A549 (cell line): ENCODE measurements around the gene SYNCRIP. TPM values are rescaled to one million over a fixed set of nuclear protein-coding genes. Genes with fewer than 3 reads are reported as not detected.

Source experiments
- ATAC-seq, 2 experiments: fragments of 200-7000 bp in 1 of 2; fragments of >200 bp in 1 of 2; cut with Nextera tagmentation in 1 of 2; cut with Tn5 transposase in 1 of 2; 3 replicates each; pipeline versions ENCODE4 v1.8.0 to v1.9.1; 2018 to 2020; ENCODE audit warnings: mild to moderate bottlenecking in 1 of 2, moderate library complexity in 1 of 2
- CTCF ChIA-PET: fragments of 300-600 bp; sonication (Branson Sonifier 250); formaldehyde crosslinking; extraction: SDS; loops from one replicate; lab custom pipeline; 2021; ENCODE audit warnings: antibody characterized with exemption, inconsistent platforms; lab: Yijun Ruan, JAX
- POLR2A ChIA-PET: fragments of 350-600 bp; formaldehyde crosslinking; extraction: SDS; loops from one replicate; lab custom pipeline; 2021; ENCODE audit warnings: antibody characterized with exemption, inconsistent platforms; lab: Yijun Ruan, JAX
- DNase-seq, 2 experiments: peaks; one replicate each; pipeline versions ENCODE4 v3.0.0 to v3.0.0-alpha.2; 2011 to 2016; ENCODE audit warnings: low read depth in 1 of 2, low spot score in 1 of 2
- FAIRE-seq: peaks from 2 replicates; lab custom pipeline; 2011; peaks lifted over from hg19 to GRCh38; lab: Jason Lieb, UNC
- H3K27ac ChIP-seq, 2 experiments: fragments of >200 bp; sonication (Bioruptor Twin); formaldehyde crosslinking; 3 replicates each; pipeline ENCODE4 v1.5.1; 2016 to 2017
- H3K4me1 ChIP-seq: fragments of >200 bp; sonication (Bioruptor Twin); formaldehyde crosslinking; 3 replicates; pipeline ENCODE4 v1.6.1; 2016
- H3K4me2 ChIP-seq: fragments of >200 bp; sonication (Bioruptor Twin); formaldehyde crosslinking; 3 replicates; pipeline ENCODE4 v1.6.1; 2016
- H3K4me3 ChIP-seq: fragments of >200 bp; sonication (Bioruptor Twin); formaldehyde crosslinking; 3 replicates; pipeline ENCODE4 v1.5.1; 2016
- H3K9me3 ChIP-seq: fragments of >200 bp; sonication (Bioruptor Twin); formaldehyde crosslinking; 3 replicates; pipeline ENCODE4 v1.6.1; 2016
- BHLHE40 ChIP-seq: IDR thresholded peaks from 2 replicates; pipeline ENCODE4 v1.6.1; 2012; ENCODE audit warnings: low read depth, low read length, inconsistent platforms
- CBX8 ChIP-seq: fragments of 200-600 bp; sonication (generic); IDR thresholded peaks from 2 replicates; pipeline ENCODE4 v1.6.1; 2016
- EHF ChIP-seq: fragments of 250-450 bp; sonication (Bioruptor Pico); IDR thresholded peaks from 2 replicates; pipeline ENCODE4 v1.5.0; 2020; ENCODE audit warnings: mild to moderate bottlenecking
- FOXS1 ChIP-seq: fragments of 250-450 bp; sonication (Bioruptor Pico); IDR thresholded peaks from 2 replicates; pipeline ENCODE4 v1.5.0; 2020; ENCODE audit warnings: mild to moderate bottlenecking, moderate library complexity
- GATA3 ChIP-seq: IDR thresholded peaks from 2 replicates; pipeline ENCODE4 v1.6.1; 2012; ENCODE audit warnings: borderline replicate concordance
- HEYL ChIP-seq: fragments of 250-450 bp; sonication (Bioruptor Pico); IDR thresholded peaks from 2 replicates; pipeline ENCODE4 v1.8.0; 2021; ENCODE audit warnings: mild to moderate bottlenecking, moderate library complexity
- HOXB13 ChIP-seq: fragments of 250-450 bp; sonication (Bioruptor Pico); IDR thresholded peaks from 2 replicates; pipeline ENCODE4 v1.5.0; 2020; ENCODE audit warnings: low read depth, mild to moderate bottlenecking, moderate library complexity
- MAFK ChIP-seq: fragments of 450-650 bp; IDR thresholded peaks from 2 replicates; pipeline ENCODE4 v1.6.1; 2014; ENCODE audit not compliant: partially characterized antibody
- NR3C1 ChIP-seq: fragments of >200 bp; sonication (Bioruptor Twin); formaldehyde crosslinking; IDR thresholded peaks from 3 replicates; pipeline ENCODE4 v1.6.1; 2017
- POLR2A ChIP-seq: IDR thresholded peaks from 2 replicates; pipeline ENCODE4 v1.6.1; 2012; ENCODE audit warnings: mild to moderate bottlenecking, low read length
- RAD21 ChIP-seq, 2 experiments: fragments of >200 bp in 1 of 2; sonication (Bioruptor Twin) in 1 of 2; formaldehyde crosslinking in 1 of 2; IDR thresholded peaks in 1 of 2; conservative IDR thresholded peaks in 1 of 2; 2 replicates in 1 of 2; 3 replicates in 1 of 2; pipeline ENCODE4 v1.6.1; 2012 to 2018; ENCODE audit warnings: inconsistent platforms in 1 of 2
- RCOR1 ChIP-seq: fragments of 150-350 bp; IDR thresholded peaks from 2 replicates; pipeline ENCODE4 v1.6.1; 2014; ENCODE audit warnings: antibody characterized with exemption, low read length, low read depth
- RFX5 ChIP-seq: fragments of 450-650 bp; IDR thresholded peaks from 2 replicates; pipeline ENCODE4 v1.7.1; 2014; ENCODE audit warnings: antibody characterized with exemption, mild to moderate bottlenecking, moderate library complexity
- RNF2 ChIP-seq: fragments of 200-600 bp; sonication (generic); IDR thresholded peaks from 2 replicates; pipeline ENCODE4 v1.6.1; 2016; ENCODE audit warnings: low read depth, mild to moderate bottlenecking, antibody characterized with exemption, moderate library complexity, borderline replicate concordance
- SMC3 ChIP-seq: fragments of >200 bp; sonication (Bioruptor Twin); formaldehyde crosslinking; IDR thresholded peaks from 3 replicates; pipeline ENCODE4 v1.6.1; 2018; ENCODE audit warnings: inconsistent platforms
- SREBF2 ChIP-seq: fragments of 450-650 bp; IDR thresholded peaks from 2 replicates; pipeline ENCODE4 v1.6.1; 2014; ENCODE audit warnings: mild to moderate bottlenecking, moderate library complexity
- ZC3H11A ChIP-seq: fragments of 450-650 bp; IDR thresholded peaks from 2 replicates; pipeline ENCODE4 v1.6.1; 2014; ENCODE audit warnings: antibody characterized with exemption, mild to moderate bottlenecking
- ZSCAN20 ChIP-seq: fragments of 250-450 bp; sonication (Bioruptor Pico); IDR thresholded peaks from 2 replicates; pipeline ENCODE4 v1.8.0; 2022; ENCODE audit warnings: mild to moderate bottlenecking, moderate library complexity
- WGBS: methylation state at CpG from one replicate; pipeline ENCODE4 v1.1.6; 2017; ENCODE audit errors: missing lambda C conversion rate; 5-methylcytosine and 5-hydroxymethylcytosine counted together
- polyA plus RNA-seq, 4 experiments: library from polyadenylated mRNA; depleted of rRNA in 3 of 4; stranded (reverse); fragments of >200 nt; fragmentation: RNase III in 1 of 4; extraction: RNeasy Plus Mini Kit Qiagen cat#74134 plus additional on column Dnase treatment in 1 of 4; gene quantifications; 2 replicates in 3 of 4; 3 replicates in 1 of 4; pipeline ENCODE4 v1.2.3, GENCODE V29; 2011 to 2017
- TF ChIP-seq, protein P1 (sequence below): fragments of 250-450 bp; sonication (Bioruptor Pico); IDR thresholded peaks from 2 replicates; pipeline ENCODE4 v1.5.0; 2020; ENCODE audit warnings: low read depth, mild to moderate bottlenecking, moderate library complexity
- TF ChIP-seq, protein P2 (sequence below): IDR thresholded peaks from 2 replicates; pipeline ENCODE4 v1.6.1; 2012
- TF ChIP-seq, protein P3 (sequence below): fragments of 150-350 bp; IDR thresholded peaks from 2 replicates; pipeline ENCODE4 v1.6.1; 2014; ENCODE audit warnings: low read depth, mild to moderate bottlenecking, low read length
- TF ChIP-seq, protein P4 (sequence below): fragments of 250-450 bp; sonication (Bioruptor Pico); IDR thresholded peaks from 2 replicates; pipeline ENCODE4 v1.5.0; 2021; ENCODE audit warnings: mild to moderate bottlenecking, moderate library complexity, borderline replicate concordance
- TF ChIP-seq, protein P5 (sequence below): fragments of >200 bp; sonication (Bioruptor Twin); formaldehyde crosslinking; IDR thresholded peaks from 2 replicates; pipeline ENCODE4 v1.6.1; 2016
- TF ChIP-seq, protein P6 (sequence below): fragments of 450-650 bp; IDR thresholded peaks from 2 replicates; pipeline ENCODE4 v1.6.1; 2014; ENCODE audit warnings: antibody characterized with exemption
- TF ChIP-seq, protein P7 (sequence below): IDR thresholded peaks from 2 replicates; pipeline ENCODE4 v1.6.1; 2012

SYNCRIP gene
- polyA plus RNA-seq, 2 of the 4 experiments (the other 2 are of a cell fraction) = 47.5 to 102 TPM

DNA sequence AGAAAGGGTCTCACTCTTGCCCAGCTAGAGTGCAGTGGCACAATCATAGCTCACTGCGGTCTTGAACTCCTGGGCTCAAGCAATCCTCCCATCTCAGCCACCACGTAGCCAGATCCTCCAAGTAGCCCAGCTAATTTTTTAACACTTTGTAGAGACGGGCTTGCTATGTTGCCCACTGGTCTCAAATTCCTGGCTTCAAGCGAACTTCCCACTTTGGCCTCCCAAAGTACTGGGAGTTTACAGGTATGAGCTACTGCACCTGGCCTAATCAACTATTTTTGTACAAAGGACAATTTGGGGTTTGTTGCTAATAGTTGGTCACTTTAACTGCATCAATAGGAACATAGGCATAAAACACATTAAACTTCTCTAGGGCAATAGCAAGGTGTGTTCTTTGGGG lies 29.9 kb upstream of the SYNCRIP start:
- H3K4me2 ChIP-seq = no peak overlapping the region
- ATAC-seq (peak in 1 of 2 experiments; percentile 6; a peak in 2 of 6 replicates), DNase-seq (no peak)
- peaks cover 38% of the 10 kb centered on the region; the same call in 2 of the 3 replicates for H3K4me1 ChIP-seq
- no peak overlapping the region for H3K4me3 ChIP-seq
- CTCF ChIA-PET = interaction anchor here (0.7 kb wide), 1 partner anchor 29 kb away, joined by 3 read pairs; no protein-coding TSS in a partner anchor
- H3K27ac ChIP-seq = no peak overlapping the region
- WGBS = 93% methylated on average over 4 of the region's 4 CpGs
- no peak for TF ChIP-seq BHLHE40
- TF ChIP-seq, protein P1, sequence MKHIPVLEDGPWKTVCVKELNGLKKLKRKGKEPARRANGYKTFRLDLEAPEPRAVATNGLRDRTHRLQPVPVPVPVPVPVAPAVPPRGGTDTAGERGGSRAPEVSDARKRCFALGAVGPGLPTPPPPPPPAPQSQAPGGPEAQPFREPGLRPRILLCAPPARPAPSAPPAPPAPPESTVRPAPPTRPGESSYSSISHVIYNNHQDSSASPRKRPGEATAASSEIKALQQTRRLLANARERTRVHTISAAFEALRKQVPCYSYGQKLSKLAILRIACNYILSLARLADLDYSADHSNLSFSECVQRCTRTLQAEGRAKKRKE (CRISPR knock-in tag) = no peak
- TF ChIP-seq GATA3 = no peak
- TF ChIP-seq, protein P2, sequence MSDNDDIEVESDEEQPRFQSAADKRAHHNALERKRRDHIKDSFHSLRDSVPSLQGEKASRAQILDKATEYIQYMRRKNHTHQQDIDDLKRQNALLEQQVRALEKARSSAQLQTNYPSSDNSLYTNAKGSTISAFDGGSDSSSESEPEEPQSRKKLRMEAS = no peak
- no peak for TF ChIP-seq ZC3H11A
- TF ChIP-seq, all 56 proteins: peak for 0
- no peak for FAIRE-seq
- POLR2A ChIA-PET = interaction anchor here (0.7 to 8.4 kb wide), 2 partner anchors 21 to 30 kb away, joined by 4 to 378 read pairs; partner anchors contain the start of gene SYNCRIP
- H3K9me3 ChIP-seq = no peaks in the 10 kb centered on the region

DNA sequence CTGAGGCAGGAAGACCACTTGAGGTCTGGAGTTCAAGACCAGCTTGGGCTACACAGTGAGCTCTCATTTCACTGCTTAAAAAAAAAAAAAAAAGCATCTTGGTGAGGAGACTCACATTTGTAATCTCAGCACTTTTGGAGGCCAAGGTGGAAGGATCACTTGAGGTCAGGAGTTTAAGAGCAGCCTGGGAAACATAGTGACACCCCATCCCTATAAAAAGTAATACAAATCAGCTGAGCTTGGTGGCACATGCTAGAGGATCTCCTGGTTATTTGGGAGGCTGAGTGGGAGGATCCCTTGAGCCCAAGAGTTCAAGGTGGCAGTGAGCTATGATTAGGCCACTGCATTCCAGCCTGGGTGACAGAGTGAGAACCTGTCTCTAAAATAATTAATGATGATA lies 29.4 kb upstream of the SYNCRIP start:
- TF ChIP-seq MAFK (peak; percentile 52), SREBF2 (no peak)
- FAIRE-seq = no peak
- Histone ChIP-seq H3K27ac (no peak overlapping the region), H3K4me2 (no peak overlapping the region), H3K4me1 (peaks cover 38% of the 10 kb centered on the region; the same call in 2 of the 3 replicates), H3K9me3 (no peaks in the 10 kb centered on the region), H3K4me3 (no peak overlapping the region)
- ATAC-seq = peak in 1 of 2 experiments; percentile 17; a peak in 3 of 6 replicates
- POLR2A ChIA-PET = interaction anchor here (0.7 to 8.4 kb wide), 2 partner anchors 21 to 29 kb away, joined by 4 to 378 read pairs; partner anchors contain the start of gene SYNCRIP
- CTCF ChIA-PET = interaction anchor here (0.7 kb wide), 1 partner anchor 29 kb away, joined by 3 read pairs; no protein-coding TSS in a partner anchor
- no peak for DNase-seq

DNA sequence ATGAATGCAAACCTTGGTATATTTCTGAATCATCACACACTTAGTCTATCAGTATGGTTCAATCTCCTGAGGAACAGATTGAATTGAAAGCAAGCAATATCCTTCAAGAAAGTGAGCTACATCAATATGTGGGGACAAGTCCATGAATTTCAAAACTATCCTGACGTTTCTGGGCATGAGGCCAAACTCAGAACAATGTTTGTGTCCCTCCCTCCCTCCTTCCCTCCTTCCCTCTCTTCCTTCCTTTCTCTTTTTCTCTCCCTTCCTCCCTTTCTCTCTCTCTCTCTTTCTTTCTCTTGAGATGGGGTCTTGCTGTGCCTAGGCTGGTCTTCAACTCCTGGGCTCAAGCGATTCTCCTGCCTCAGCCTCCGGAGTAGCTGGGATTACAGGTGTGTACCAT lies 27.9 kb upstream of the SYNCRIP start:
- no peak overlapping the region for H3K27ac ChIP-seq
- POLR2A ChIA-PET = interaction anchor here (1.6 to 1.8 kb wide), 2 partner anchors 8 to 27 kb away, joined by 18 to 21 read pairs; partner anchors contain the start of gene SYNCRIP
- H3K4me2 ChIP-seq = no peak overlapping the region
- ATAC-seq = peak; percentile 7 to 15; a peak in 3 of 6 replicates
- peaks cover 33% of the 10 kb centered on the region; the same call in 2 of the 3 replicates for H3K4me1 ChIP-seq
- no peak for TF ChIP-seq CBX8
- TF ChIP-seq, all 56 proteins: peak for 0
- H3K4me3 ChIP-seq = no peak overlapping the region
- DNase-seq (no peak), FAIRE-seq (no peak)
- H3K9me3 ChIP-seq = no peaks in the 10 kb centered on the region
- 63% methylated on average over 3 of the region's 3 CpGs for WGBS
- CTCF ChIA-PET = no interaction called here

DNA sequence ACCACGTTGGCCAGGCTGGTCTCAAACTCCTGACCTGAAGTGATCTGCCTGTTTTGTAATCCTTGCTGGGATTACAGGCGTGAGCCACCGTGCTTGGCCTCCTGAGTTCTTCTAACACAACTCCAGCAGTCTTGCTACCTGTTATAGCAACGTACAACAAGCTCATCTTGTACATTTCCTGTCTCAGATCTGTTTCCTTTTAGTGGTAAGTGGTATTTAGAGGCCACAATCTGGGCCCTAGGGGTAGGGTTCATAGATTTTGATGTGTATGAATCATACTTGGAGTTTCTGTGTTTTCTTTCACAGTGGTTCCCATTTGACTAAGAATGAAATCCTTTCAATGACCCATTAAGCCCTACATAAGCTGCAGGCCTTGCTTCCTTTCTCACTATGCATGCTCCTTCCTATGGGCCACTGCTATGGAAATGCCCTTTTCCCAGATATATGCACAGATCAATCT lies 27.1 kb upstream of the SYNCRIP start:
- Histone ChIP-seq H3K4me1 (peaks cover 25% of the 10 kb centered on the region; the same call in 2 of the 3 replicates), H3K4me3 (no peak overlapping the region), H3K4me2 (no peak overlapping the region), H3K9me3 (no peaks in the 10 kb centered on the region), H3K27ac (no peak overlapping the region)
- FAIRE-seq = no peak
- peak; percentile 30 to 57 for ATAC-seq
- CTCF ChIA-PET = no interaction called here
- POLR2A ChIA-PET = interaction anchor here (1.6 to 1.8 kb wide), 2 partner anchors 9 to 26 kb away, joined by 18 to 21 read pairs; partner anchors contain the start of gene SYNCRIP
- 75% methylated on average over 4 of the region's 4 CpGs for WGBS
- DNase-seq = no peak
- no peak for TF ChIP-seq ZSCAN20 (CRISPR knock-in tag)
- no peak for TF ChIP-seq HEYL (CRISPR knock-in tag)
- TF ChIP-seq FOXS1 = no peak
- TF ChIP-seq, protein P3, sequence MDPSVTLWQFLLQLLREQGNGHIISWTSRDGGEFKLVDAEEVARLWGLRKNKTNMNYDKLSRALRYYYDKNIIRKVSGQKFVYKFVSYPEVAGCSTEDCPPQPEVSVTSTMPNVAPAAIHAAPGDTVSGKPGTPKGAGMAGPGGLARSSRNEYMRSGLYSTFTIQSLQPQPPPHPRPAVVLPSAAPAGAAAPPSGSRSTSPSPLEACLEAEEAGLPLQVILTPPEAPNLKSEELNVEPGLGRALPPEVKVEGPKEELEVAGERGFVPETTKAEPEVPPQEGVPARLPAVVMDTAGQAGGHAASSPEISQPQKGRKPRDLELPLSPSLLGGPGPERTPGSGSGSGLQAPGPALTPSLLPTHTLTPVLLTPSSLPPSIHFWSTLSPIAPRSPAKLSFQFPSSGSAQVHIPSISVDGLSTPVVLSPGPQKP = no peak
- no peak for TF ChIP-seq RNF2
- TF ChIP-seq, protein P4, sequence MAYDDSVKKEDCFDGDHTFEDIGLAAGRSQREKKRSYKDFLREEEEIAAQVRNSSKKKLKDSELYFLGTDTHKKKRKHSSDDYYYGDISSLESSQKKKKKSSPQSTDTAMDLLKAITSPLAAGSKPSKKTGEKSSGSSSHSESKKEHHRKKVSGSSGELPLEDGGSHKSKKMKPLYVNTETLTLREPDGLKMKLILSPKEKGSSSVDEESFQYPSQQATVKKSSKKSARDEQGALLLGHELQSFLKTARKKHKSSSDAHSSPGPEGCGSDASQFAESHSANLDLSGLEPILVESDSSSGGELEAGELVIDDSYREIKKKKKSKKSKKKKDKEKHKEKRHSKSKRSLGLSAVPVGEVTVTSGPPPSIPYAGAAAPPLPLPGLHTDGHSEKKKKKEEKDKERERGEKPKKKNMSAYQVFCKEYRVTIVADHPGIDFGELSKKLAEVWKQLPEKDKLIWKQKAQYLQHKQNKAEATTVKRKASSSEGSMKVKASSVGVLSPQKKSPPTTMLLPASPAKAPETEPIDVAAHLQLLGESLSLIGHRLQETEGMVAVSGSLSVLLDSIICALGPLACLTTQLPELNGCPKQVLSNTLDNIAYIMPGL (CRISPR knock-in tag) = no peak
- TF ChIP-seq RAD21 (conservative IDR thresholded peaks at IDR 0.05 in 1 of 2, IDR thresholded peaks at IDR 0.05 in 1 of 2) = no peak
- TF ChIP-seq, protein P5, sequence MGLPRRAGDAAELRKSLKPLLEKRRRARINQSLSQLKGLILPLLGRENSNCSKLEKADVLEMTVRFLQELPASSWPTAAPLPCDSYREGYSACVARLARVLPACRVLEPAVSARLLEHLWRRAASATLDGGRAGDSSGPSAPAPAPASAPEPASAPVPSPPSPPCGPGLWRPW = no peak
- TF ChIP-seq, protein P6, sequence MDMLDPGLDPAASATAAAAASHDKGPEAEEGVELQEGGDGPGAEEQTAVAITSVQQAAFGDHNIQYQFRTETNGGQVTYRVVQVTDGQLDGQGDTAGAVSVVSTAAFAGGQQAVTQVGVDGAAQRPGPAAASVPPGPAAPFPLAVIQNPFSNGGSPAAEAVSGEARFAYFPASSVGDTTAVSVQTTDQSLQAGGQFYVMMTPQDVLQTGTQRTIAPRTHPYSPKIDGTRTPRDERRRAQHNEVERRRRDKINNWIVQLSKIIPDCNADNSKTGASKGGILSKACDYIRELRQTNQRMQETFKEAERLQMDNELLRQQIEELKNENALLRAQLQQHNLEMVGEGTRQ = no peak
- no peak for TF ChIP-seq NR3C1
- TF ChIP-seq SMC3 = no peak
- TF ChIP-seq, protein P7, sequence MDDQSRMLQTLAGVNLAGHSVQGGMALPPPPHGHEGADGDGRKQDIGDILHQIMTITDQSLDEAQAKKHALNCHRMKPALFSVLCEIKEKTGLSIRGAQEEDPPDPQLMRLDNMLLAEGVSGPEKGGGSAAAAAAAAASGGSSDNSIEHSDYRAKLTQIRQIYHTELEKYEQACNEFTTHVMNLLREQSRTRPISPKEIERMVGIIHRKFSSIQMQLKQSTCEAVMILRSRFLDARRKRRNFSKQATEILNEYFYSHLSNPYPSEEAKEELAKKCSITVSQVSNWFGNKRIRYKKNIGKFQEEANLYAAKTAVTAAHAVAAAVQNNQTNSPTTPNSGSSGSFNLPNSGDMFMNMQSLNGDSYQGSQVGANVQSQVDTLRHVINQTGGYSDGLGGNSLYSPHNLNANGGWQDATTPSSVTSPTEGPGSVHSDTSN = no peak
- no peak for TF ChIP-seq HOXB13 (CRISPR knock-in tag)
- TF ChIP-seq RFX5 = no peak
- no peak for TF ChIP-seq EHF (CRISPR knock-in tag)
- TF ChIP-seq POLR2A = no peak
- no peak for TF ChIP-seq RCOR1
